Measurements from ENCODE around the gene NKAIN2.

The NKAIN2 gene

GRCh38 chr6:124496334-124496733, 692.7 kb downstream of the NKAIN2 start:
- H3K4me3 ChIP-seq (ENCODE audit: low read depth in 1 of 2, low read length in 1 of 2), result no peak overlapping the region
- H3K27me3 ChIP-seq, result no peaks in the 10 kb centered on the region
- no peaks in the 10 kb centered on the region for H3K36me3 ChIP-seq
- H3K4me1 ChIP-seq (ENCODE audit: control insufficient read depth in 1 of 2, insufficient read depth in 1 of 2, low read depth in 1 of 2, low read length in 1 of 2), result no peaks in the 10 kb centered on the region
- no peaks in the 10 kb centered on the region for H3K9me3 ChIP-seq
- no peak overlapping the region for H3K27ac ChIP-seq
- TF ChIP-seq, protein P1, sequence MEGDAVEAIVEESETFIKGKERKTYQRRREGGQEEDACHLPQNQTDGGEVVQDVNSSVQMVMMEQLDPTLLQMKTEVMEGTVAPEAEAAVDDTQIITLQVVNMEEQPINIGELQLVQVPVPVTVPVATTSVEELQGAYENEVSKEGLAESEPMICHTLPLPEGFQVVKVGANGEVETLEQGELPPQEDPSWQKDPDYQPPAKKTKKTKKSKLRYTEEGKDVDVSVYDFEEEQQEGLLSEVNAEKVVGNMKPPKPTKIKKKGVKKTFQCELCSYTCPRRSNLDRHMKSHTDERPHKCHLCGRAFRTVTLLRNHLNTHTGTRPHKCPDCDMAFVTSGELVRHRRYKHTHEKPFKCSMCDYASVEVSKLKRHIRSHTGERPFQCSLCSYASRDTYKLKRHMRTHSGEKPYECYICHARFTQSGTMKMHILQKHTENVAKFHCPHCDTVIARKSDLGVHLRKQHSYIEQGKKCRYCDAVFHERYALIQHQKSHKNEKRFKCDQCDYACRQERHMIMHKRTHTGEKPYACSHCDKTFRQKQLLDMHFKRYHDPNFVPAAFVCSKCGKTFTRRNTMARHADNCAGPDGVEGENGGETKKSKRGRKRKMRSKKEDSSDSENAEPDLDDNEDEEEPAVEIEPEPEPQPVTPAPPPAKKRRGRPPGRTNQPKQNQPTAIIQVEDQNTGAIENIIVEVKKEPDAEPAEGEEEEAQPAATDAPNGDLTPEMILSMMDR (IDR thresholded peaks at IDR 0.05), result no peak

DNA sequence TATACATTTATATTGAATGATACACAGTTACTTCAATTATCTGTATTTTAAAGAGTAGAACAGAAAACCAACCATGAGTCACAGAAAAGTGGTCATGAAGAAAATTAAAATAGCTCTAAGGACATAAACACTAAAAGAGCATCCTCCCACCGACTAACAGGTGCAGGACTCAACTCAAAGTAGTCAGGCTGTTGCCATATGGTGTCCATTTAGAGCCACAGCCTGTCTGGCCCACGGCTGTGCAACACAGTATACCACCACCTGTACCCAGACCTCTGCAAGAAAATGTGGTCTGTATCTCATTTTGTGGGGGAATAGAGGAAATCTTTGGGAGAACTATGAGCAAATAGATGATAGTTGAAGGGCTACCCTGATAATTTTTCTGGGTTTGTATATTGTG, 708.8 kb downstream of the NKAIN2 start:
- Histone ChIP-seq H3K4me3 (ENCODE audit: low read depth in 1 of 2, low read length in 1 of 2) (no peak overlapping the region), H3K4me1 (ENCODE audit: control insufficient read depth in 1 of 2, insufficient read depth in 1 of 2, low read depth in 1 of 2, low read length in 1 of 2) (no peaks in the 10 kb centered on the region), H3K36me3 (no peaks in the 10 kb centered on the region), H3K27me3 (no peaks in the 10 kb centered on the region), H3K9me3 (no peaks in the 10 kb centered on the region), H3K27ac (no peak overlapping the region)
- TF ChIP-seq, protein P1 (IDR thresholded peaks at IDR 0.05), result no peak

DNA sequence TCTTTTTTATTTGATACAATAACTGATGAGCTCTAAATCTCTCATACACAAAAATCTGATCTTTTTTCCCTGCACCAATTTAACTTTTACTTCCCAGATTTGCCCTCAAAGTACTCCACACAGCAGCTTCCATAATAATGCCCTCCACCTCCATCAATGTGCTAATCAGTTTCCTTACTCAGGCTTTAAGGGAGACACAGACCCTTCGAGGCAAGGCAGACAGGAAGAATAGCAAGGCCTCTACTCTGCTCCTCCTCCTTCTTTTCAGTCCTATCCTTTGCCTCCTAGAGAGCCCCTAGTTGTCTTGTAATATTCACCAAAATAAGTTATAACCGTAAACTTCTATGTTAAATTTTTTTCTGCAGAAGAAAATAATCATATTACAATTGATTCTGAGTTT, 713.7 kb downstream of the NKAIN2 start:
- Histone ChIP-seq H3K27me3 (no peaks in the 10 kb centered on the region), H3K4me1 (ENCODE audit: control insufficient read depth in 1 of 2, insufficient read depth in 1 of 2, low read depth in 1 of 2, low read length in 1 of 2) (no peaks in the 10 kb centered on the region), H3K36me3 (no peaks in the 10 kb centered on the region), H3K9me3 (no peaks in the 10 kb centered on the region), H3K27ac (no peak overlapping the region), H3K4me3 (ENCODE audit: low read depth in 1 of 2, low read length in 1 of 2) (no peak overlapping the region)
- TF ChIP-seq, protein P1 (IDR thresholded peaks at IDR 0.05), result no peak

DNA sequence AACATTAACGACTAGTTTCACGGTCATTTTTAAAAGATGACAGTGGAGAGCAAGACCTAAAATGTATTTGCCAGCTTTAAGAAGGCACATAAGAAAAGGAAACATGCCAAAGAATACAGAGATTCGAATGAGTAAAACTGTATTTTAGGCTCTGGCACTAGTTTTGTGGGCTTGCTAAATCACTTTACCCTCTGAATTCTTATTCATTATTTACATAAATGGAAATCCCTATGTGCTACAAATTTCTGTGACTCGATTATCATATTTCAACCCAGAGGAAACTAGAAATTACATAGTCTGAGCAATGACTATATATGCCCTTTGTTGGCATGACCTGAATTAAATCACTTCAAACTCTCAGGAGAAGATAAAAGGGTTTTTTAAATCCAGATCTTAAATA, 716.8 kb downstream of the NKAIN2 start:
- TF ChIP-seq, protein P1 (IDR thresholded peaks at IDR 0.05), result no peak
- no peak overlapping the region for H3K27ac ChIP-seq
- H3K9me3 ChIP-seq, result no peaks in the 10 kb centered on the region
- H3K4me3 ChIP-seq (ENCODE audit: low read depth in 1 of 2, low read length in 1 of 2), result no peak overlapping the region
- no peaks in the 10 kb centered on the region for H3K27me3 ChIP-seq
- H3K36me3 ChIP-seq, result no peaks in the 10 kb centered on the region
- no peaks in the 10 kb centered on the region for H3K4me1 ChIP-seq (ENCODE audit: control insufficient read depth in 1 of 2, insufficient read depth in 1 of 2, low read depth in 1 of 2, low read length in 1 of 2)

- Histone ChIP-seq H3K27me3 (no peaks in the 10 kb centered on the region), H3K4me3 (ENCODE audit: low read depth in 1 of 2, low read length in 1 of 2) (no peak overlapping the region), H3K36me3 (no peaks in the 10 kb centered on the region), H3K9me3 (no peaks in the 10 kb centered on the region), H3K4me1 (ENCODE audit: control insufficient read depth in 1 of 2, insufficient read depth in 1 of 2, low read depth in 1 of 2, low read length in 1 of 2) (no peaks in the 10 kb centered on the region), H3K27ac (no peak overlapping the region)
- TF ChIP-seq, protein P1 (IDR thresholded peaks at IDR 0.05), result no peak
These were observed 718.7 kb downstream of the NKAIN2 start for GRCh38 chr6:124522335-124522734.
